Smooth muscle cell (in vitro differentiated cells): ENCODE data around the gene LSS. TPM values are rescaled to one million over a fixed set of nuclear protein-coding genes. Genes with fewer than 3 reads are reported as not detected.

Source experiments
- DNase-seq: peaks from one replicate; lab custom pipeline; 2025; ENCODE audit not compliant: unreplicated experiment; lab: John Stamatoyannopoulos, UW
- H2AFZ ChIP-seq: fragments of 200-600 bp; sonication (generic); 2 replicates; pipeline ENCODE4 v1.6.0; 2016; ENCODE audit warnings: antibody characterized with exemption, low read depth, mild to moderate bottlenecking
- H3F3A ChIP-seq: fragments of 200-600 bp; sonication (generic); 2 replicates; pipeline ENCODE4 v1.6.0; 2017; ENCODE audit warnings: antibody characterized with exemption, low read depth
- H3K27ac ChIP-seq: fragments of 200-600 bp; sonication (generic); 2 replicates; pipeline ENCODE4 v1.5.1; 2016; ENCODE audit warnings: low read depth, mild to moderate bottlenecking
- H3K27me3 ChIP-seq: fragments of 200-600 bp; sonication (generic); 2 replicates; pipeline ENCODE4 v1.6.1; 2016; ENCODE audit warnings: low read depth, mild to moderate bottlenecking
- H3K36me3 ChIP-seq: fragments of 200-600 bp; sonication (generic); 2 replicates; pipeline ENCODE4 v1.5.1; 2016; ENCODE audit warnings: low read depth
- H3K4me1 ChIP-seq: fragments of 200-600 bp; sonication (generic); 2 replicates; pipeline ENCODE4 v1.5.1; 2016; ENCODE audit warnings: low read depth
- H3K4me2 ChIP-seq: fragments of 200-600 bp; sonication (generic); 2 replicates; pipeline ENCODE4 v1.6.0; 2016; ENCODE audit warnings: mild to moderate bottlenecking
- H3K4me3 ChIP-seq: fragments of 200-600 bp; sonication (generic); 2 replicates; pipeline ENCODE4 v1.5.1; 2016; ENCODE audit warnings: mild to moderate bottlenecking
- H3K79me2 ChIP-seq: fragments of 200-600 bp; sonication (generic); 2 replicates; pipeline ENCODE4 v1.6.0; 2016; ENCODE audit warnings: low read depth, mild to moderate bottlenecking
- H3K9ac ChIP-seq: fragments of 200-600 bp; sonication (generic); 2 replicates; pipeline ENCODE4 v1.6.0; 2016; ENCODE audit warnings: low read depth
- H3K9me3 ChIP-seq: fragments of 200-600 bp; sonication (generic); replicated peaks from 2 replicates; pipeline ENCODE4 v1.5.1; 2016; ENCODE audit warnings: low read depth
- H4K20me1 ChIP-seq: fragments of 200-600 bp; sonication (generic); 2 replicates; pipeline ENCODE4 v1.6.0; 2016; ENCODE audit warnings: low read depth
- WGBS: methylation state at CpG from one replicate; pipeline ENCODE4 v1.1.7; 2016; ENCODE audit warnings: low lambda C conversion rate; 5-methylcytosine and 5-hydroxymethylcytosine counted together
- polyA plus RNA-seq: library from polyadenylated mRNA; unstranded; fragments of >200 nt; fragmentation: Nextera tagmentation; extraction: Ambion mirVana; gene quantifications from 2 replicates; pipeline ENCODE4 v1.2.1, GENCODE V29; 2016
- total RNA-seq: library from RNA; depleted of rRNA; stranded (reverse); fragments of >200 nt; gene quantifications from 2 replicates; pipeline ENCODE4 v1.2.3, GENCODE V29; 2014
- TF ChIP-seq, protein P1 (sequence below): fragments of 200-600 bp; sonication (generic); IDR thresholded peaks from 2 replicates; pipeline ENCODE4 v1.5.1; 2017; ENCODE audit warnings: borderline replicate concordance, mild to moderate bottlenecking, antibody characterized with exemption; ENCODE audit not compliant: insufficient read depth, poor library complexity, severe bottlenecking

The LSS gene
- total and polyA plus RNA-seq, 2 experiments from 2014 or later: 21.8 to 37.7 TPM

DNA sequence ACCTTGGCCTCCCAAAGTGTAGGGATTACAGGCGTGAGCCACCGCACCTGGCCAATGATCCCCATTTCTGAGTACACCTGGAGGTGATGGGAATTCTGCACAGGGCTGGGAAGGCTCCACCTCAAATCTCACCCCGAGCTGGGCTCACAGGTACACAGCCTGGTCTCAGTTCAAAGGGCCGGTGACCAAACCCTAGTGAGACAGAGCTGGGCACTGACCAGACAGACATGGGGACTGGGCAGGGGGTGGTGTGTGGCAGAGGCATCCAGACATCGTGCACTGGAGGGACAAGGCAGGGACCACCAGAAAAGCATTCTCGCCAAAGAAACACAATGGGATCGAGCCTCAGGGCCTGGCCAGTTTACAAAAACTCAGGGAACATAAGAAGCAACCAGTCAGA lies 17.2 kb downstream of the LSS start:
- Histone ChIP-seq H3F3A (no peaks in the 10 kb centered on the region), H3K79me2 (no peaks in the 10 kb centered on the region), H3K27ac (no peak overlapping the region), H3K36me3 (no peaks in the 10 kb centered on the region), H3K4me3 (no peak overlapping the region), H3K4me1 (no peaks in the 10 kb centered on the region), H2AFZ (no peak overlapping the region), H4K20me1 (peaks cover 9% of the 10 kb centered on the region), H3K9me3 (no peaks in the 10 kb centered on the region), H3K9ac (no peak overlapping the region), H3K4me2 (no peak overlapping the region), H3K27me3 (no peaks in the 10 kb centered on the region)
- TF ChIP-seq, protein P1, sequence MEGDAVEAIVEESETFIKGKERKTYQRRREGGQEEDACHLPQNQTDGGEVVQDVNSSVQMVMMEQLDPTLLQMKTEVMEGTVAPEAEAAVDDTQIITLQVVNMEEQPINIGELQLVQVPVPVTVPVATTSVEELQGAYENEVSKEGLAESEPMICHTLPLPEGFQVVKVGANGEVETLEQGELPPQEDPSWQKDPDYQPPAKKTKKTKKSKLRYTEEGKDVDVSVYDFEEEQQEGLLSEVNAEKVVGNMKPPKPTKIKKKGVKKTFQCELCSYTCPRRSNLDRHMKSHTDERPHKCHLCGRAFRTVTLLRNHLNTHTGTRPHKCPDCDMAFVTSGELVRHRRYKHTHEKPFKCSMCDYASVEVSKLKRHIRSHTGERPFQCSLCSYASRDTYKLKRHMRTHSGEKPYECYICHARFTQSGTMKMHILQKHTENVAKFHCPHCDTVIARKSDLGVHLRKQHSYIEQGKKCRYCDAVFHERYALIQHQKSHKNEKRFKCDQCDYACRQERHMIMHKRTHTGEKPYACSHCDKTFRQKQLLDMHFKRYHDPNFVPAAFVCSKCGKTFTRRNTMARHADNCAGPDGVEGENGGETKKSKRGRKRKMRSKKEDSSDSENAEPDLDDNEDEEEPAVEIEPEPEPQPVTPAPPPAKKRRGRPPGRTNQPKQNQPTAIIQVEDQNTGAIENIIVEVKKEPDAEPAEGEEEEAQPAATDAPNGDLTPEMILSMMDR: no peak
- DNase-seq: no peak
- 96% methylated on average over 7 of the region's 7 CpGs for WGBS

DNA sequence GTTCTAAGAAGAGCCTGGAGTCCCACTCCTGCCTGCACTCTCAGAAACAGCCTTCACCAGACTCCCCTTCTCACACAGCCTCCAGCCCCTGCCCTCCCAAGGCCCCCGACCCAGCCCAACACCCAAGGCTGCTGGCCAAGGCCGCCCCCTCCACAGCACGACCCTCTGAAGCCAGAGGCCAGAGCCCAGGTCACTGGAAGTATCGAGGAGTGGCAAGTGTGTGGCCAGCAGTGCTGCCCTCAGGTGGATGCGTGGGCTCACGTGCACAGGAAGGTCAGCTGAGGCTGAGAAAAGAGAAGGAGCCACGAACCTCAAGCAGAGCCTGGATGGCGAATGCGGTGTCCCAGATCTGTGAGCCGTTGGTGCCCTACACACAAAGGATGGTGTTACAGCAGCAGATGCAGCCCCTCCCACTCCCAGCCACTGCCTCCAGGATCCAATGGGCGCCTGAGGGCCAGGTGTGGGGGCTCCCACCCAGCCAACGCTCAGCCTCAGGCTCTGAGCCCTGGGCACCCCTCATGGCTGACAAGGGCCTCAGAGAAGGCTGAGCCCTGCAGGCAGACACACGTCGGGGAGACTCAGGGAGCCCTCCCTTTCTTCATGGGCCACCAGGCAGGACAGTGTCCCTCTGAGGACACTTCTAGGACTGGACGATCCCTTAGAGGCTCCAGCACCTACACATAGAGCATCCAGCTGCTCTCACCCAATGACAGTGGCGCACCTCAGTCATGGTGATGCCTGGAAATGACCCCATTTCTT lies 18.0 kb downstream of the LSS start:
- Histone ChIP-seq H3K9ac (no peak overlapping the region), H3K79me2 (no peaks in the 10 kb centered on the region), H3K27ac (no peak overlapping the region), H3K4me3 (no peak overlapping the region), H3K36me3 (no peaks in the 10 kb centered on the region), H3K4me1 (no peaks in the 10 kb centered on the region), H2AFZ (no peak overlapping the region), H3K27me3 (no peaks in the 10 kb centered on the region), H3F3A (no peaks in the 10 kb centered on the region), H3K4me2 (no peak overlapping the region), H4K20me1 (peaks cover 9% of the 10 kb centered on the region), H3K9me3 (no peaks in the 10 kb centered on the region)
- WGBS: 92% methylated on average over 16 of the region's 16 CpGs
- no peak for DNase-seq
- TF ChIP-seq, protein P1: no peak

DNA sequence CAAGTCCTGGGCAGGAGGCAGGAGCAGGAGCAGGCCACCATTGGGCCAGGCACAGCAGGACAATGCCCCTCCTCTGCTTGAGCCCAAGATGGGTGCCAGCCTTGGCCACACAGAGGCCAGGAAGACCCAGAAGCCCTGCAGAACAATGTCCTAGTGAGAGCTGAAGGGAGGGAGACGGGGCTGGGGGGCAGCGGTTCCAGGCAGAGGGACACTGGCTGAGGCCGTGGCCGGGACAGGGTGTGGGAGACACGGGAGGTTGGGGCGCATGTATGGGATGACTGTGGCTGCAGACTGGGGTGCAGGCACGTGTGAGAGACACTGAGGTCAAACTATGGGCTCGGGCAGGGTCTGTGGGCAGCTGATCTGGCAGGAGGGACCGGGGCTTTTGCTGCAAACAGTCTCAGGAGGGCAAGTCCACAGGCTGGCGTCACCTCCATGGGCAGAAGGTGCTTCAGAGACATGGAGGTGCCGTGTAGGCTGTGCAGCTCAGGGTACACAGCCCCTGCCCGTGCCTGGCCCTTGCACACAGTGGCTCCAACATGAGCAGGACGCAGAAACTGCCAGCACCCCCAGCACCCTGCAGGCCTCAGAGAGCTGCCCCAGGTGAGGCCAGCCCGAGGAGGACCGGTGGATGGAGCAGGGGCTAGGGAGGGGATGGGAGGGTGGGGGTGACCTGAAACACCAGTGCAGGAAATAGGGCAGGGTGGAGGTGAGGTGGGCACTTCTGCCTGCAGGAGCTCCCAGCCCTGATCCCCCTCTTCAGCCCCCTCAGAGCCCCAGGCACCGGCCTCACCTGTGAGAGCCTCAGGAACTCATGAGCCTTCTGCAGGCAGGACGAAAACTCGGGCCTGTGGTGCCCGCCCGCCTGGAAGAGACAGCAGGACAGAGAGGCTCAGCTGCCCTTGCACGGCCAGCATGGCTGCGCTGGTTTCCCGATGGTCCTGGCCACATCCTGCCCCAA lies 19.5 kb downstream of the LSS start:
- H3F3A ChIP-seq: peaks cover 5% of the 10 kb centered on the region
- H3K27me3 ChIP-seq: no peaks in the 10 kb centered on the region
- no peak overlapping the region for H3K4me2 ChIP-seq
- no peak overlapping the region for H3K4me3 ChIP-seq
- DNase-seq: no peak
- H3K79me2 ChIP-seq: no peaks in the 10 kb centered on the region
- no peak overlapping the region for H3K9ac ChIP-seq
- 99% methylated on average over 19 of the region's 23 CpGs for WGBS
- no peaks in the 10 kb centered on the region for H3K4me1 ChIP-seq
- H3K27ac ChIP-seq: no peak overlapping the region
- TF ChIP-seq, protein P1: no peak
- H4K20me1 ChIP-seq: peaks cover 9% of the 10 kb centered on the region
- no peak overlapping the region for H2AFZ ChIP-seq
- no peaks in the 10 kb centered on the region for H3K9me3 ChIP-seq
- H3K36me3 ChIP-seq: peaks cover 7% of the 10 kb centered on the region
